IMR-90 (cell line): ENCODE measurements around the gene IFNW1. TPM values are rescaled to one million over a fixed set of nuclear protein-coding genes. Genes with fewer than 3 reads are reported as not detected.

Experiments used
- ATAC-seq: fragments of 200-7000 bp; cut with Tn5 transposase; 2 replicates; pipeline ENCODE4 v1.9.1; 2020; ENCODE audit warnings: low read depth, mild to moderate bottlenecking, moderate library complexity
- BruUV-seq: library from RNA; stranded (reverse); fragments of 400-500 nt; replicated peaks from 2 replicates; lab custom pipeline; 2021; lab: Mats Ljungman, UMichigan
- CTCF ChIA-PET: fragments of 300-600 bp; formaldehyde crosslinking; extraction: SDS; loops from one replicate; lab custom pipeline; 2021; ENCODE audit warnings: antibody characterized with exemption; lab: Yijun Ruan, JAX
- POLR2A ChIA-PET: fragments of 300-600 bp; sonication (Branson Sonifier 250); formaldehyde crosslinking; loops from one replicate; lab custom pipeline; 2022; ENCODE audit warnings: antibody characterized with exemption; ENCODE audit not compliant: unreplicated experiment; lab: Charles Lee
- DNase-seq: peaks from one replicate; pipeline ENCODE4 v3.0.0; 2013
- H2AFZ ChIP-seq: replicated peaks from 2 replicates; pipeline ENCODE3; 2013; ENCODE audit warnings: low read length, mild to moderate bottlenecking; ENCODE audit not compliant: poor library complexity
- H2AK5ac ChIP-seq: 2 replicates; pipeline ENCODE4 v1.6.1; 2013; ENCODE audit warnings: low read depth, low read length, inconsistent platforms
- H2AK9ac ChIP-seq: replicated peaks from 2 replicates; pipeline ENCODE3; 2013; ENCODE audit warnings: mild to moderate bottlenecking, low read depth, low read length, moderate library complexity; ENCODE audit not compliant: poor library complexity
- H2BK120ac ChIP-seq: 2 replicates; pipeline ENCODE4 v1.6.1; 2013; ENCODE audit warnings: low read depth, low read length, inconsistent platforms
- H2BK15ac ChIP-seq: 3 replicates; pipeline ENCODE4 v1.6.1; 2013; ENCODE audit warnings: low read depth, low read length, inconsistent platforms
- H2BK20ac ChIP-seq: 2 replicates; pipeline ENCODE4 v1.6.1; 2013; ENCODE audit warnings: low read depth, mild to moderate bottlenecking, inconsistent platforms, low read length, moderate library complexity
- H2BK5ac ChIP-seq: 2 replicates; pipeline ENCODE4 v1.6.1; 2013; ENCODE audit warnings: mild to moderate bottlenecking, low read depth, low read length, inconsistent platforms; ENCODE audit not compliant: poor library complexity, severe bottlenecking
- H3K14ac ChIP-seq: replicated peaks from 2 replicates; pipeline ENCODE4 v1.6.1; 2013; ENCODE audit warnings: low read depth, low read length, inconsistent platforms
- H3K18ac ChIP-seq: 2 replicates; pipeline ENCODE4 v1.6.1; 2013; ENCODE audit warnings: low read depth, low read length, control low read depth
- H3K23ac ChIP-seq: 2 replicates; pipeline ENCODE4 v1.6.1; 2013; ENCODE audit warnings: low read depth, low read length, inconsistent platforms
- H3K27ac ChIP-seq: 2 replicates; pipeline ENCODE4 v1.5.1; 2013; ENCODE audit warnings: mild to moderate bottlenecking, control low read depth, low read length; ENCODE audit not compliant: insufficient read depth
- H3K27me3 ChIP-seq: 2 replicates; pipeline ENCODE4 v1.6.1; 2013; ENCODE audit warnings: low read length; ENCODE audit not compliant: control insufficient read depth, insufficient read depth
- H3K36me3 ChIP-seq: 2 replicates; pipeline ENCODE4 v1.6.1; 2013; ENCODE audit warnings: low read length, mixed read lengths; ENCODE audit not compliant: control insufficient read depth, insufficient read depth
- H3K4ac ChIP-seq: 2 replicates; pipeline ENCODE4 v1.6.1; 2013; ENCODE audit warnings: low read depth, low read length, inconsistent platforms
- H3K4me1 ChIP-seq: 2 replicates; pipeline ENCODE4 v1.6.1; 2013; ENCODE audit warnings: low read length, mixed read lengths; ENCODE audit not compliant: control insufficient read depth, insufficient read depth
- H3K4me2 ChIP-seq: 2 replicates; pipeline ENCODE4 v1.6.1; 2013; ENCODE audit warnings: low read depth, mild to moderate bottlenecking, control low read depth, low read length, moderate library complexity
- H3K4me3 ChIP-seq: 2 replicates; pipeline ENCODE4 v1.5.1; 2013; ENCODE audit warnings: low read depth, mild to moderate bottlenecking, control low read depth, low read length, moderate library complexity; ENCODE audit not compliant: insufficient read depth
- H3K56ac ChIP-seq: 2 replicates; pipeline ENCODE4 v1.6.1; 2013; ENCODE audit warnings: low read length, inconsistent platforms; ENCODE audit not compliant: insufficient read depth; ENCODE audit errors: extremely low read depth
- H3K79me1 ChIP-seq, 2 experiments: 2 replicates each; pipeline ENCODE4 v1.6.1; 2013; ENCODE audit warnings: low read length in 2 of 2, inconsistent platforms in 1 of 2, low read depth in 1 of 2
- H3K9ac ChIP-seq: 2 replicates; pipeline ENCODE4 v1.6.1; 2013; ENCODE audit warnings: low read depth, low read length, control low read depth
- H3K9me1 ChIP-seq: 2 replicates; pipeline ENCODE4 v1.6.1; 2013; ENCODE audit warnings: low read length, inconsistent platforms; ENCODE audit not compliant: insufficient read depth
- H3K9me3 ChIP-seq: 2 replicates; pipeline ENCODE4 v1.6.1; 2013; ENCODE audit warnings: low read length; ENCODE audit not compliant: control insufficient read depth, insufficient read depth
- H4K20me1 ChIP-seq: 2 replicates; pipeline ENCODE4 v1.6.1; 2013; ENCODE audit warnings: low read length, inconsistent platforms; ENCODE audit not compliant: insufficient read depth
- H4K5ac ChIP-seq: 2 replicates; pipeline ENCODE4 v1.6.1; 2013; ENCODE audit warnings: mild to moderate bottlenecking, low read depth, low read length, control low read depth
- H4K8ac ChIP-seq, 2 experiments: 2 replicates each; pipeline ENCODE4 v1.6.1; 2013; ENCODE audit warnings: low read depth in 2 of 2, low read length in 2 of 2, control low read depth in 1 of 2, inconsistent platforms in 1 of 2
- H4K91ac ChIP-seq: 2 replicates; pipeline ENCODE4 v1.6.1; 2013; ENCODE audit warnings: low read depth, low read length, inconsistent platforms; ENCODE audit not compliant: insufficient read depth
- BHLHE40 ChIP-seq: fragments of 150-350 bp; IDR thresholded peaks from 2 replicates; pipeline ENCODE4 v1.6.1; 2016; ENCODE audit warnings: mild to moderate bottlenecking, low read depth, low read length
- CEBPB ChIP-seq: IDR thresholded peaks from 2 replicates; pipeline ENCODE4 v1.6.1; 2012; ENCODE audit warnings: low read depth, low read length, improper control_type of control experiment
- CHD1 ChIP-seq: IDR thresholded peaks from 2 replicates; pipeline ENCODE4 v1.6.1; 2012; ENCODE audit warnings: low read depth, low read length, improper control_type of control experiment
- FOS ChIP-seq: fragments of 150-350 bp; IDR thresholded peaks from 2 replicates; pipeline ENCODE4 v1.6.1; 2016; ENCODE audit warnings: low read depth, low read length
- MAFK ChIP-seq: IDR thresholded peaks from 2 replicates; pipeline ENCODE4 v1.6.1; 2012; ENCODE audit warnings: low read depth, low read length, improper control_type of control experiment
- MAZ ChIP-seq: IDR thresholded peaks from 2 replicates; pipeline ENCODE4 v1.6.1; 2012; ENCODE audit warnings: low read depth, mild to moderate bottlenecking, low read length, improper control_type of control experiment, moderate library complexity, borderline replicate concordance
- MXI1 ChIP-seq: IDR thresholded peaks from 2 replicates; pipeline ENCODE4 v1.6.1; 2012; ENCODE audit warnings: low read depth, mild to moderate bottlenecking, low read length, moderate library complexity, borderline replicate concordance
- NFE2L2 ChIP-seq: fragments of 150-350 bp; IDR thresholded peaks from 2 replicates; pipeline ENCODE4 v1.6.1; 2016; ENCODE audit warnings: low read depth, mild to moderate bottlenecking, low read length
- POLR2A ChIP-seq: IDR thresholded peaks from 2 replicates; pipeline ENCODE4 v1.6.1; 2012; ENCODE audit warnings: mild to moderate bottlenecking, low read depth, low read length
- RAD21 ChIP-seq: IDR thresholded peaks from 2 replicates; pipeline ENCODE4 v1.6.1; 2012; ENCODE audit warnings: low read length, improper control_type of control experiment
- RCOR1 ChIP-seq: IDR thresholded peaks from 2 replicates; pipeline ENCODE4 v1.6.1; 2012; ENCODE audit warnings: mild to moderate bottlenecking, low read length, improper control_type of control experiment; ENCODE audit not compliant: insufficient replicate concordance
- RFX5 ChIP-seq: IDR thresholded peaks from 2 replicates; pipeline ENCODE4 v1.8.0; 2012; ENCODE audit warnings: low read depth, mild to moderate bottlenecking, low read length, moderate library complexity
- SMC3 ChIP-seq: fragments of 150-350 bp; IDR thresholded peaks from 2 replicates; pipeline ENCODE4 v1.6.1; 2016; ENCODE audit warnings: low read depth, mild to moderate bottlenecking, antibody characterized with exemption, low read length, moderate library complexity
- WGBS, 2 experiments: methylation state at CpG; one replicate each; pipeline versions ENCODE4 v1.1.5 to v1.1.7; 2013; ENCODE audit warnings: missing lambda C conversion rate in 2 of 2; ENCODE audit not compliant: insufficient read length in 1 of 2; ENCODE audit errors: extremely low coverage in 2 of 2; 5-methylcytosine and 5-hydroxymethylcytosine counted together
- dilution Hi-C: fragments of 300-500 bp; cut with HindIII; formaldehyde crosslinking; loops from one replicate; pipeline ENCODE4 v1.14.3; 2018; ENCODE audit warnings: low sequenced_read_pairs; ENCODE audit not compliant: unreplicated experiment
- in situ Hi-C: fragments of 300-500 bp; cut with MboI; formaldehyde crosslinking; loops from 3 replicates; pipeline ENCODE4 v1.14.3; 2019; ENCODE audit warnings: low sequenced_read_pairs, inconsistent platforms, mixed read lengths
- intact Hi-C: fragments of 100-400 bp; cut with micrococcal nuclease; formaldehyde crosslinking; loops from 2 replicates; pipeline ENCODE4 v1.10.0; 2022
- polyA plus RNA-seq, 3 experiments: library from polyadenylated mRNA; depleted of rRNA; stranded (reverse); fragments of >200 nt; gene quantifications; 2 replicates each; pipeline ENCODE4 v1.2.3, GENCODE V29; 2012; ENCODE audit warnings: low replicate concordance in 1 of 3
- total RNA-seq: library from RNA; depleted of rRNA; stranded (reverse); fragments of >200 nt; gene quantifications from 2 replicates; pipeline ENCODE4 v1.2.3, GENCODE V29; 2012
- TF ChIP-seq, protein P1 (sequence below): fragments of 150-350 bp; IDR thresholded peaks from 2 replicates; pipeline ENCODE4 v1.6.1; 2017; ENCODE audit warnings: mild to moderate bottlenecking, antibody characterized with exemption, low read length, low read depth
- TF ChIP-seq, protein P2 (sequence below): conservative IDR thresholded peaks from 2 replicates; pipeline ENCODE4 v1.5.1; 2012; ENCODE audit warnings: mild to moderate bottlenecking, low read depth, low read length, improper control_type of control experiment
- TF ChIP-seq, protein P3 (sequence below): fragments of 150-350 bp; IDR thresholded peaks from 2 replicates; pipeline ENCODE4 v1.6.1; 2016; ENCODE audit warnings: low read depth, mild to moderate bottlenecking, low read length, moderate library complexity, borderline replicate concordance

Gene IFNW1
- total and polyA plus RNA-seq, 2 of the 4 experiments (the other 2 are of a cell fraction): not detected

DNA sequence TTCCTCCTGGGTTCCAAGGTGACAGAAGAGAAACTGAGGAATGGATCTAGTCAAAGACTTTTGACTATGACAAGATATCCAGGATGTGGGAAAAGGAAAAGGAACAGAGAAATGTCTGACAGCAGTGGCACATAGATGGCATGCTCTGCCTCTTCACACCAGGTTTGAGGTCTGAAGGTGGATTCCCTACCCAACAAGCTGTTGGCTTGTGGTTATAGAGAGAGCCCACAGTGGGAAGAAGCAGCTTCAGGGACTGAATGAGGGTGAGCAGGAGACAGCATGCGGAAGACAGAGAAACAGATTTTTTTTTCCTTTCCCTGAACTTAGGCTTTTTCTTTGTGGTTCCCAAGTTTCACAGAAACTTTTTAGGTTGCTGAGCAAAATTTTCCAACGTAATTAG is 20.6 kb downstream of the IFNW1 start:
- H4K20me1 ChIP-seq: no peaks in the 10 kb centered on the region
- H3K56ac ChIP-seq: no peak overlapping the region
- H3K9ac ChIP-seq: no peak overlapping the region
- no peak overlapping the region for H4K8ac ChIP-seq
- no peak overlapping the region for H3K23ac ChIP-seq
- no peak overlapping the region for H2AFZ ChIP-seq
- no peak overlapping the region for H2BK5ac ChIP-seq
- DNase-seq: no peak
- no peaks in the 10 kb centered on the region for H3K36me3 ChIP-seq
- no peak overlapping the region for H4K91ac ChIP-seq
- H3K4me2 ChIP-seq: no peak overlapping the region
- in situ Hi-C loops (loop anchor here (25.0 kb wide), 1 partner anchor 934 kb away; no protein-coding TSS in a partner anchor), dilution Hi-C loops (no loop called here), intact Hi-C loops (no loop called here)
- H3K9me3 ChIP-seq: no peaks in the 10 kb centered on the region
- no peak overlapping the region for H3K4ac ChIP-seq
- H2BK20ac ChIP-seq: no peak overlapping the region
- no peak overlapping the region for H3K18ac ChIP-seq
- no peak overlapping the region for H2BK120ac ChIP-seq
- ChIA-PET POLR2A (no interaction called here), CTCF (no interaction called here)
- H2AK5ac ChIP-seq: no peak overlapping the region
- no peak for TF ChIP-seq MAZ
- TF ChIP-seq RAD21: no peak
- TF ChIP-seq, protein P1, sequence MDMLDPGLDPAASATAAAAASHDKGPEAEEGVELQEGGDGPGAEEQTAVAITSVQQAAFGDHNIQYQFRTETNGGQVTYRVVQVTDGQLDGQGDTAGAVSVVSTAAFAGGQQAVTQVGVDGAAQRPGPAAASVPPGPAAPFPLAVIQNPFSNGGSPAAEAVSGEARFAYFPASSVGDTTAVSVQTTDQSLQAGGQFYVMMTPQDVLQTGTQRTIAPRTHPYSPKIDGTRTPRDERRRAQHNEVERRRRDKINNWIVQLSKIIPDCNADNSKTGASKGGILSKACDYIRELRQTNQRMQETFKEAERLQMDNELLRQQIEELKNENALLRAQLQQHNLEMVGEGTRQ: no peak
- TF ChIP-seq, protein P2, sequence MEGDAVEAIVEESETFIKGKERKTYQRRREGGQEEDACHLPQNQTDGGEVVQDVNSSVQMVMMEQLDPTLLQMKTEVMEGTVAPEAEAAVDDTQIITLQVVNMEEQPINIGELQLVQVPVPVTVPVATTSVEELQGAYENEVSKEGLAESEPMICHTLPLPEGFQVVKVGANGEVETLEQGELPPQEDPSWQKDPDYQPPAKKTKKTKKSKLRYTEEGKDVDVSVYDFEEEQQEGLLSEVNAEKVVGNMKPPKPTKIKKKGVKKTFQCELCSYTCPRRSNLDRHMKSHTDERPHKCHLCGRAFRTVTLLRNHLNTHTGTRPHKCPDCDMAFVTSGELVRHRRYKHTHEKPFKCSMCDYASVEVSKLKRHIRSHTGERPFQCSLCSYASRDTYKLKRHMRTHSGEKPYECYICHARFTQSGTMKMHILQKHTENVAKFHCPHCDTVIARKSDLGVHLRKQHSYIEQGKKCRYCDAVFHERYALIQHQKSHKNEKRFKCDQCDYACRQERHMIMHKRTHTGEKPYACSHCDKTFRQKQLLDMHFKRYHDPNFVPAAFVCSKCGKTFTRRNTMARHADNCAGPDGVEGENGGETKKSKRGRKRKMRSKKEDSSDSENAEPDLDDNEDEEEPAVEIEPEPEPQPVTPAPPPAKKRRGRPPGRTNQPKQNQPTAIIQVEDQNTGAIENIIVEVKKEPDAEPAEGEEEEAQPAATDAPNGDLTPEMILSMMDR: no peak
- TF ChIP-seq CEBPB: no peak
- TF ChIP-seq RCOR1: no peak
- TF ChIP-seq, protein P3, sequence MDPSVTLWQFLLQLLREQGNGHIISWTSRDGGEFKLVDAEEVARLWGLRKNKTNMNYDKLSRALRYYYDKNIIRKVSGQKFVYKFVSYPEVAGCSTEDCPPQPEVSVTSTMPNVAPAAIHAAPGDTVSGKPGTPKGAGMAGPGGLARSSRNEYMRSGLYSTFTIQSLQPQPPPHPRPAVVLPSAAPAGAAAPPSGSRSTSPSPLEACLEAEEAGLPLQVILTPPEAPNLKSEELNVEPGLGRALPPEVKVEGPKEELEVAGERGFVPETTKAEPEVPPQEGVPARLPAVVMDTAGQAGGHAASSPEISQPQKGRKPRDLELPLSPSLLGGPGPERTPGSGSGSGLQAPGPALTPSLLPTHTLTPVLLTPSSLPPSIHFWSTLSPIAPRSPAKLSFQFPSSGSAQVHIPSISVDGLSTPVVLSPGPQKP: no peak
- no peak for TF ChIP-seq CHD1
- no peak for TF ChIP-seq SMC3
- TF ChIP-seq MAFK: no peak
- no peak for TF ChIP-seq NFE2L2
- TF ChIP-seq BHLHE40: no peak
- TF ChIP-seq POLR2A: no peak
- no peak for TF ChIP-seq RFX5
- no peak for TF ChIP-seq MXI1
- TF ChIP-seq FOS: no peak
- no peak overlapping the region for H4K5ac ChIP-seq
- no peaks in the 10 kb centered on the region for H3K4me1 ChIP-seq
- WGBS, 2 experiments: no CpG with 5 or more reads among the region's 2 CpGs
- no peaks in the 10 kb centered on the region for H3K79me1 ChIP-seq
- H3K27me3 ChIP-seq: peaks cover 5% of the 10 kb centered on the region
- no peak overlapping the region for H3K27ac ChIP-seq
- BruUV-seq: no TSS peak
- no peak overlapping the region for H2AK9ac ChIP-seq
- no peak overlapping the region for H3K4me3 ChIP-seq
- no peaks in the 10 kb centered on the region for H3K9me1 ChIP-seq
- no peak overlapping the region for H3K14ac ChIP-seq
- H2BK15ac ChIP-seq: no peak overlapping the region
- no peak for ATAC-seq
